HG02571 (cell line): Measurements from ENCODE around the gene PEX13.
"Not testable (repeated sequence)": the region's sequence is repeated elsewhere in the genome, so short reads cannot be mapped to it uniquely, and the experiment has no call there.

Experiments
- ATAC-seq: cut with Tn5 transposase; IDR thresholded peaks from one replicate; pipeline ENCODE4 v1.9.1; 2021; ENCODE audit warnings: mild to moderate bottlenecking, moderate library complexity; ENCODE audit not compliant: unreplicated experiment

The PEX13 gene

GRCh38 chr2:61006486-61007105, 10.9 kb upstream of the PEX13 start:
- no peak for ATAC-seq

DNA sequence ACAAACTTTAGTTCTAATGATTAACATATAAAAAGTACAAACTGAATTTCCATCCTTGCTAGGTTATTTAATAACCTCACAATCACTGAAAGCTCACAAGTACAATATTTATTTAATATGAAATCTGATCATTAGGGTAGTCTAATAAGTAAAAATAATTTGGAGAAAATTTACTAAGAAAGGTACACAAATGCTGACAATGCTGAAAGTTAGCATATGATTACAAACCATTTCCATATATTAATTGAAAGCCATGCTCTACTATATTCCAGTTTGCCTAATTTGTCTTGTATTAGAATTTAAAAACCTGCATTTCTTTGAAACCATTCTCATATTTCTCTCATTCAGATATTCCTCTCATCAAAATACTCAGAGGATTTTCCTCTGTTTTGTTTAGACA, 8.2 kb upstream of the PEX13 start:
- ATAC-seq = no peak

DNA sequence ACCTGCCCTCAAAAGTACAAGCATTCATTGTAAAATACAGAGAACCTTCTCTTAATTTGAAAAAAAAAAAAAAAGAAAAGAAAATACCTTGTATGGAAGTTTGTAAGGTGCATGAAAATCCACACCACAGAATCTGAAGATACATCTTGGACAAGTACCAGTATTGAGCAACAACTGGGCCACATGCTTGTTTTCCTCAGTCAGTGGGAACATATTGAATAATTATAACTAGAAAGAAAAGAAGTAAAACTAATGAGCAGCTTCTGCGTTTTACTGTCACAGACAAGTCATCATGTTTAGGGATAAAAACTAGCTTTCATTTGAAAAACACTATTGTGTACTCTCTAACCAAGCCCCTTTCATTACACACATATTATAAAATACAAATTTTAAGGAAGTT, 5.8 kb upstream of the PEX13 start:
- ATAC-seq = no peak

DNA sequence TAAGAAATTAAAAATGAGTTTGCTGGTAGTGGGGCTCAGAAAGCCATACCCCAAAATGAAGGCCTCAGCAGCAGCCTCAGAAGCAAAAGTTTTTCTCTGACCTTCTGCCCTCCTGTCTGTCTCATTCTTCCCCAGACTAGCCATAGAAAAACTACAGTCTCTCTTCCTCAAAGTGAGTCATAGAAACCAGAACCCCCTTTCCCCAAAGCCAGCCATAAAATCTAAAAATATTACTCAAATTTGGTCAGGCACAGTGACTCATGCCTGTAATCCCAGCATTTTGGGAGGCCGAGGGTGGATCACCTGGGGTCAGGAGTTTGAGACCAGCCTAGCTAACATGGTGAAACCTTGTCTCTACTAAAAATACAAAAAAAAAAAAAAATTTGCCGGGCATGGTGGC, 5.2 kb upstream of the PEX13 start:
- not testable (repeated sequence) for ATAC-seq

DNA sequence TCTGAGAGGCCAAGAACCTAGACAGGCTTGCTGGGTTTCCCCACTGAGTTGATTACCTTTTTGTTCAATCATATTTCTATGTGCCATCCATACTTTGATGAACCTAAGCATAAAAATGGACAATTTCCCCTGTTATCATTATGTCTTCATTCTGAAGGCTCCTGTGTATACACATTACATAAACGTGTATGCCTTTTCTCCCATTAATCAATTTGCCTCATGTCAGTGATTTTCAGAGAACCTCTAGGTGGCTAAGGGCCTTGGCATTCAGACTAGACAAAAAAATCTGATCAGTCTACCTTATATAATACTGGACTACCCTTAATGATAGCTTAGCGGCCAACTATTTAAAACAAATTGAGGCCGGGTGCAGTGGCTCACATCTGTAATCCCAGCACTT, 4.1 kb upstream of the PEX13 start:
- no peak for ATAC-seq

GRCh38 chr2:61014763-61015162, 2.8 kb upstream of the PEX13 start:
- ATAC-seq = no peak

- ATAC-seq = no peak
Measured at GRCh38 chr2:61015976-61016375, 1.5 kb upstream of the PEX13 start.

DNA sequence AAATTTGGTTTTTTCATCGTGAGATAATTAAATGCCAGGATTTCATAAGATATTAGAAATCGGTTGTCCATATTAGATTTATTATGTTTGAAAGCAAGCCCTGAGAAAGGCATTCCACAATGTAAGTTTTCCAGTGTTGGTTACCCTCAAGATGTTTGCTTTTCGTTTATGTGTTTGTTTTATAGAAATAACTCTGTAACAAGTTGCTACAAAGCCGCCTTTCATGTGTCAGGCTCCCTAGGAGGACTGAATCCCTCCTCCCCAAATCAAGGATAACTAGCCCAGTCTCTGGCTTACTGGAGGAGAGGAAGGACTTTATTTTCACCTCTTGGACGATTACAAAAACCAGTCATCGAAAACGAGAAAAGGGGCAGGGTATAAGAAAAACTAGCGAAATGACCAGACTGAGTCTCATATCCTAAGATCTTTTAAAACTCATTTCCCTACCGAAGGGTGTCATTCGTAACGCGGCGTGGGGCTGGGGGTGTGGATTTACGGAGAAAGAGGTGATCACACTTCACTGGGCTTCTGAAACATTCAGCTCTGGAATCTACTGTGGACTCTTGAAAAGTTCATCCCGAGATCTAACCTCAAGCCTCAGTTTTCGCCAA, 1.0 kb upstream of the PEX13 start:
- peak; percentile 13 for ATAC-seq

DNA sequence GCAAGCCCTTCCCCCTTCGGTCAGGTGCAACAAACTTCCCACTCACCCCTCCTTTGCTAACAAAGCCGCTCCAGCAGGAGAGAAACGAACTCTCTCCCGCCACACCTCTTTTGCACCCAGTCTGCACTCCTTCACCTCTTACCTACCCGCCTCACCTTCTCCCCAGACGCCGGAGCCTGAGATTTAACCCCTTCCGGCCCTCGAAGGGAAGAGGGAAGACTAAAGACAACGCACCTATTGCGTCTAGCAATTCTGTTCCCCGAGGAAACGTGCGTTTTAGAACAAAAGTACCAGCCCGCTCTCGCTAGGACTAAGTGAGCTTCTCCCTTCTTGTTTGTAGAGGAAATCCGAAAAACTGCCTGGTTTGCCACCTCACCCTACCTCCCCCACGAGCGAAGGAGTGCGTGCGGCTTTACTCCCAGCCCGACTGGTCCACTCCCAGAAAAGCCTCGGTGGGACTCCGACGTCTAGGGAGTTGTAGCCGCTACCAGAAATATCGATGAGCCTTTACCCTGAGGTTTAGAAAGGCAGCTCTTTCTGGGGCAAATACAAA, 441 bp upstream of the PEX13 start:
- ATAC-seq = peak; percentile 58

DNA sequence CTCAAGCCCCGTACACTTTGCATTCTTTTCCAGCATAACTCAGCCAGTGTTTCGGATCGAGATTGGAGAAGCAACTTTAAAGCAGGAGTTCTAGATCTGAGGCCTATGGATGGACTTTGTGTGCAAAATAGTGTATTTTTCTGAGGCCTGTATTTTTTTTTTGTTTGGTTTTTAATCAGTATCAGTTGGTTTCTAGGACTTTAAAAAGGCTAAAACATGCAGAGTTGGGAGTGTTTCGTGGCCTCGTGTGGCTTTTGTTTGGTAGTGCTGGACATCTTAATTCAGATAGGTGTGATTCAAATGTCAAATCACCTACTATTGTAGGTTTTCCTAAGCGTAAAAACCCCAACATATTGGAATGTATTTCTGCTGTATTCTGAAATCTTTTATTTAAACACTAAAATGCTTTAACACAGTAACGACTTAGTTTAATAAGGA, 817 bp downstream of the PEX13 start:
- ATAC-seq = no peak

DNA sequence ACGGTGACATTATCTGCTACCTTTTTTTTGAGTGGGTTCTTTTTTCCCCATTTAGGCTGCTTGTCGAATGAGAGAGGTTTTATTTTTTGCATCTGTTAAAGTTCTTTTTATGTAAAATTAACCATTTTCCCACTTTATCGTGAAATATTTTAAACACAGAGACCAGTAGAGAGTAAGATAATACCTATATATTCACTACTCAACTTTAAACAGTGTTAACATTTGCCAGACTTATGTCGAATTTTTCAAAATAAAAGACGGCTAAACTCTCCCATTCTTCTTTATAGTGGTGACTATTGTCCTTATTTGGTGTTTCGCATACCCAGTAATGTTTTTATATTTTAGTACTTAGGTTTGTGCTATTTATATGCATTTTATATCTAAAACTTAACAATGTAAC, 1.3 kb downstream of the PEX13 start:
- no peak for ATAC-seq

DNA sequence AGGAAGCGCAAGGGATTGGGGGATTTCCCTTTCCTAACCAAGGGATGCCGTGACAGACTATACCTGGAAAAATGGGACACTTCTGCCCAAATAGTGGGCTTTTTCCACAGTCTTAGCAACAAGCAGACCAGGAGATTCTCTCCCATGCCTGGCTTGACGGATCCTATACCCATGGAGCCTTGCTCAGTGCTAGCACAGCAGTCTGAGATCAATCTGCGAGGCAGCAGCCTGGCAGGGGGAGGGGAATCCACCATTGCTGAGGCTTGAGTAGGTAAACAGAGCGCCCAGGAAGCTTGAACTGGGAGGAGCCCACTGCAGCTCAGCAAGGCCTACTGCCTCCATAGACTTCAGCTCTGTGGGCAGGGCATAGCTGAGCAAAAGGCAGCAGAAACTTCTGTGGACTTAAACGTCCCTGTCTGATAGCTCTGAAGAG, 3.7 kb downstream of the PEX13 start:
- ATAC-seq = no peak

- no peak for ATAC-seq
Measured at GRCh38 chr2:61023670-61024069, 6.2 kb downstream of the PEX13 start.

GRCh38 chr2:61029533-61029932, 12.0 kb downstream of the PEX13 start:
- ATAC-seq = no peak

DNA sequence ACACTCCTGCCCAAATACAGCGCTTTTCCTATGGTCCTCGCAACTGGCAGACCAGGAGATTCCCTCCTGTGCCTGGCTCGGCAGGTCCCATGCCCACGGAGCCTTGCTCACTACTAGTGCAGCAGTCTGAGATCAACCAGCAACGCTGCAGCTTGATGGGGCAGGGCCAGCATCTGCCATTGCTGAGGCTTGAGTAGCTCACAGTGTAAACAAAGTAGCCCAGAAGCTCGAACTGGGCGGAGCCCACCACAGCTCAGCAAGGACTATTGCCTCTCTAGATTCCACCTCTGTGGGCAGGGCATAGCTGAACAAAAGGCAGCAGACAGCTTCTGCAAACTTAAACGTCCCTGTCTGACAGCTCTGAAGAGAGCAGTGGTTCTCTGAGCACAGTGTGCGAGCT, 17.1 kb downstream of the PEX13 start:
- ATAC-seq = not testable (repeated sequence)

DNA sequence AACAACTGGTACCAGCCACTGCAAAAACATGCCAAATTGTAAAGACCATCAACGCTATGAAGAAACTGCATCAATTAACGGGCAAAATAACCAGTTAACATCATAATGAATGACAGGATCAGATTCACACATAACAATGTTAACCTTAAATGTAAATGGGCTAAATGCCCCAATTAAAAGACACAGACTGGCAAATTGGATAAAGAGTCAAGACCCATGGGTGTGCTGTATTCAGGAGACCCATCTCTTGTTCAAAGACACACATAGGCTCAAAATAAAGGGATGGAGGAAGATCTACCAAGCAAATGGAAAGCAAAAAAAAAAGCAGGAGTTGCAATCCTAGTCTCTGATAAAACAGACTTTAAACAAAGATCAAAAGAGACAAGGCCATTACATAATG, 19.1 kb downstream of the PEX13 start:
- not testable (repeated sequence) for ATAC-seq

GRCh38 chr2:61042807-61043206, 25.3 kb downstream of the PEX13 start:
- ATAC-seq = no peak

- ATAC-seq = no peak
Measured at GRCh38 chr2:61044636-61045035, 27.1 kb downstream of the PEX13 start.

DNA sequence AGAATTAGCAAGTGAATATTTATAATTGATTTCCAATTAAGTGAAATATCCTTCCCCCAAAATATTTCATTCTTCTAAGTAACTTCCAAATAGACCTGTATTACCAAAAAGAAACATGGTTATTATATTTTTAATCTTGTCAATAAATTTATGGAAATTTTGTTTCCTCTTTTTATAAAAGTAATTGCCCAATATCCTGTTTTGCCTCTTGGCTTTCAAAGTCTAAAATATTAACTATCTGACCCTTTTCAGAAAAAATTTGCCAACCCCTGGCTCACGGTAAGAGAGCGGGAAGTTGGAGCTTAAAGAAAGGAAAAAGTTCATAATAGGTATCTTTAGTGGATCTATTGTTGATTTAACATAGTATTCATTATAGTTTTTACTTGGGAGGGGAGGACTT, 27.7 kb downstream of the PEX13 start:
- no peak for ATAC-seq

GRCh38 chr2:61045999-61046398, 28.5 kb downstream of the PEX13 start:
- ATAC-seq = no peak

- ATAC-seq = no peak
Measured at GRCh38 chr2:61055557-61055956, 38.0 kb downstream of the PEX13 start.

GRCh38 chr2:61057562-61057961, 40.0 kb downstream of the PEX13 start:
- ATAC-seq = no peak

DNA sequence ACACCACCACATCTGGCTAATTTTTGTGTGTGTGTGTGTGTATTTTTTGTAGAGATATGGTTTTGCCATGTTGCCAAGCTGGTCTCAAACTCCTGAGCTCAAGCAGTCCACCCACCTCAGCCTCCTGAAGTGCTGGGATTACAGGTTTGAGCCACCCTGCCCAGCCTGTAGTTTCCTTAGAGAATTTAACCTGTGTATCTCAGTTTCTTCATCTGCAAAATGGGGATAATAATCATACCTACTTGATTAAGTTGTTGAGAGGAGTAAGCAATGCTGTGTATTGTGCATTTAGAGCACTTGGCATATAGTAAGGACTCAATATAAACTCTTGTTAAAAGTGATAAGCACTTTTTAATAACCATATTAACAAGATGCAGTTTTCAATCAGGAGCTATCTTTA, 41.9 kb downstream of the PEX13 start:
- no peak for ATAC-seq
